Gastrocnemius medialis (tissue), 4 donors: ENCODE measurements around the gene STIM1.

ENCODE experiments used
- POLR2A ChIP-seq, 2 donors: fragments of 450-650 bp; IDR thresholded peaks; one replicate each; pipeline ENCODE4 v1.6.1; 2017; ENCODE audit warnings: antibody characterized with exemption in 2 of 2, mild to moderate bottlenecking in 2 of 2, moderate library complexity in 2 of 2
- TF ChIP-seq, protein P1 (sequence below), 5 experiments: fragments of 450-650 bp in 3 of 5; fragments of 200-600 bp in 2 of 5; sonication (generic) in 2 of 5; IDR thresholded peaks in 4 of 5; conservative IDR thresholded peaks in 1 of 5; 1 replicate in 4 of 5; 2 replicates in 1 of 5; pipeline ENCODE4 v1.5.1; 2016 to 2019; ENCODE audit warnings: antibody characterized with exemption in 5 of 5, mild to moderate bottlenecking in 3 of 5, moderate library complexity in 3 of 5

DNA sequence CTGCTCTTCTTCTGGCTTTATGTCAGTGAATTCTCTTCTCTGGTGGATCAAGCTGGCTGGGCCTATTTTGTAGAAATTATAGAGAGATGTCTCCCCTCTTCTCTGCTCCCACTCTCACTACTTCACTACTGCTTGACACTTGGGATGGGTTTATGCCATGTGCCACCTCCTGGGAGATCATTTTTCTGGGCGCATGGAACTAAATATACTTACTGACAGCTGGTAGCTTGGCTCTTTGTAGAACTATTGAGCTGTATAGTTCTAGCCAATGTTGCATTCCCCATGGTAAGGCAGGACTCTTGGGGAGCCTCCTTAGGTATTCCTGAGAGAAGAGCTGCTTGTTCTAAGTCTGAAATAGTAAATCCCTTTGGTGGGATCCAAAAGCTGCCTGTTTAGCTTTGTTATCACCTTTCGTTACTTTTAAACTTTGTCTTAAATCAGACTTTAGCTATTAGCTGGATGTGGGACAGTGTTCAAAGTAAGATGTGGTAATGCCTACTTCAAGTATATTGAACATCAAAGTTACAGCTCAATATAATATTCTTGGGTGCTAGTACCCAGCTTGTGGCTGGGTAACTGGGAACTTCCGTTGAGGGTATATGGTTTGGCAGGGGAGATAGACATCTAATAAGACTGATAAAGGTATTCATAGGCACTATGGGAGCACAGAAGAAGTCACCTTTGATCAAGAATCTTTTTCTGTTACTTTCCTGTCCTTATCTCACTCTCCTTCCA lies 151.6 kb downstream of the STIM1 start:
- no peak for TF ChIP-seq POLR2A (IDR thresholded peaks at IDR 0.05)
- TF ChIP-seq, protein P1, sequence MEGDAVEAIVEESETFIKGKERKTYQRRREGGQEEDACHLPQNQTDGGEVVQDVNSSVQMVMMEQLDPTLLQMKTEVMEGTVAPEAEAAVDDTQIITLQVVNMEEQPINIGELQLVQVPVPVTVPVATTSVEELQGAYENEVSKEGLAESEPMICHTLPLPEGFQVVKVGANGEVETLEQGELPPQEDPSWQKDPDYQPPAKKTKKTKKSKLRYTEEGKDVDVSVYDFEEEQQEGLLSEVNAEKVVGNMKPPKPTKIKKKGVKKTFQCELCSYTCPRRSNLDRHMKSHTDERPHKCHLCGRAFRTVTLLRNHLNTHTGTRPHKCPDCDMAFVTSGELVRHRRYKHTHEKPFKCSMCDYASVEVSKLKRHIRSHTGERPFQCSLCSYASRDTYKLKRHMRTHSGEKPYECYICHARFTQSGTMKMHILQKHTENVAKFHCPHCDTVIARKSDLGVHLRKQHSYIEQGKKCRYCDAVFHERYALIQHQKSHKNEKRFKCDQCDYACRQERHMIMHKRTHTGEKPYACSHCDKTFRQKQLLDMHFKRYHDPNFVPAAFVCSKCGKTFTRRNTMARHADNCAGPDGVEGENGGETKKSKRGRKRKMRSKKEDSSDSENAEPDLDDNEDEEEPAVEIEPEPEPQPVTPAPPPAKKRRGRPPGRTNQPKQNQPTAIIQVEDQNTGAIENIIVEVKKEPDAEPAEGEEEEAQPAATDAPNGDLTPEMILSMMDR (IDR thresholded peaks at IDR 0.05 in 4 of 5, conservative IDR thresholded peaks at IDR 0.05 in 1 of 5) = no peak
